ENCODE results near the gene MAPK6.
"Not testable (repeated sequence)": the region's sequence is repeated elsewhere in the genome, so short reads cannot be mapped to it uniquely, and the experiment has no call there.

Gene MAPK6

GRCh38 chr15:52028431-52029093 lies 9.5 kb downstream of the MAPK6 start:
- TF ChIP-seq, protein P1, sequence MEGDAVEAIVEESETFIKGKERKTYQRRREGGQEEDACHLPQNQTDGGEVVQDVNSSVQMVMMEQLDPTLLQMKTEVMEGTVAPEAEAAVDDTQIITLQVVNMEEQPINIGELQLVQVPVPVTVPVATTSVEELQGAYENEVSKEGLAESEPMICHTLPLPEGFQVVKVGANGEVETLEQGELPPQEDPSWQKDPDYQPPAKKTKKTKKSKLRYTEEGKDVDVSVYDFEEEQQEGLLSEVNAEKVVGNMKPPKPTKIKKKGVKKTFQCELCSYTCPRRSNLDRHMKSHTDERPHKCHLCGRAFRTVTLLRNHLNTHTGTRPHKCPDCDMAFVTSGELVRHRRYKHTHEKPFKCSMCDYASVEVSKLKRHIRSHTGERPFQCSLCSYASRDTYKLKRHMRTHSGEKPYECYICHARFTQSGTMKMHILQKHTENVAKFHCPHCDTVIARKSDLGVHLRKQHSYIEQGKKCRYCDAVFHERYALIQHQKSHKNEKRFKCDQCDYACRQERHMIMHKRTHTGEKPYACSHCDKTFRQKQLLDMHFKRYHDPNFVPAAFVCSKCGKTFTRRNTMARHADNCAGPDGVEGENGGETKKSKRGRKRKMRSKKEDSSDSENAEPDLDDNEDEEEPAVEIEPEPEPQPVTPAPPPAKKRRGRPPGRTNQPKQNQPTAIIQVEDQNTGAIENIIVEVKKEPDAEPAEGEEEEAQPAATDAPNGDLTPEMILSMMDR (IDR thresholded peaks at IDR 0.05; ENCODE audit: low read length, missing control alignments): no peak
- H3K4me3 ChIP-seq (replicated peaks; ENCODE audit: low read depth, low read length): no peak overlapping the region
- DNase-seq (ENCODE audit: low read depth): no peak

DNA sequence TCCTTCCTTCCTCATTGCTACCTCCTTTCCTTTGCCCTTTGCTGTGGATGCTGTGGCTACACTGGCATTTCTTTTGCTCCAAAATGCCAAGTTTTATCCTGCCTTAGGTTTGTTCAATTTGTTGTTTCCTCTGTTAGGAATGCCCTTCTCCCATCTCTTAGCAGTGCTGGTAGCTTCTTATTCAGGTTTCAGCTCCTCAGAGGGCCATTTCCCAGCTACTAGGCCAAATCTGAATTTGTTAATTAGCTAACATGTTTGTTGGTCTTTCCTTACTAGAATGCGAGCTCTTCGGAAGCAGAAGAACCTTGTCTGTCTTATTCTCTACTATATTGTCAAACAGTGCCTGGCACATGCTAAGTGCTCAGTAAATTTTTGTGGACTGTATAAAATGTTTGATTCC lies 11.0 kb downstream of the MAPK6 start:
- no peak overlapping the region for H3K4me3 ChIP-seq (replicated peaks; ENCODE audit: low read depth, low read length)
- TF ChIP-seq, protein P1 (IDR thresholded peaks at IDR 0.05; ENCODE audit: low read length, missing control alignments): no peak
- no peak for DNase-seq (ENCODE audit: low read depth)

DNA sequence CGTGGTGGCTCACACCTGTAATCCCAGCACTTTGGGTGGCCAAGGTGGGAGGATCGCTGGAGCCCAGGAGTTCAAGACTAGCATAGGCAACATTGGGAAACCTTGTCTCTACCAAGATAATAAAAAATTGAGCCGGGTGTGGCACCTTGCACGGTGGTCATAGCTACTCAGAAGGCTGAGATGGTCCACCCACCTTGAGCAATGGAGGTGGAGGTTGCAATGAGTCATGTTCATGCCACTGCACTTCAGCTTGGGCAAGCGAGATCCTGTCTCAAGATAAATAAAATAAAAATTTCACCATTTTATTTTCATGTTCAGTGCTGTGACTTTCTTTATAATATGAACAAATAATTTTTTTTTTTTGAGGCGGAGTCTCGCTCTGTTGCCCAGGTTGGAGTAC lies 12.5 kb downstream of the MAPK6 start:
- TF ChIP-seq, protein P1 (IDR thresholded peaks at IDR 0.05; ENCODE audit: low read length, missing control alignments): no peak
- no peak overlapping the region for H3K4me3 ChIP-seq (replicated peaks; ENCODE audit: low read depth, low read length)
- DNase-seq (ENCODE audit: low read depth): no peak

GRCh38 chr15:52037889-52038505 lies 19.0 kb downstream of the MAPK6 start:
- DNase-seq (ENCODE audit: low read depth): no peak
- H3K4me3 ChIP-seq (replicated peaks; ENCODE audit: low read depth, low read length): no peak overlapping the region
- TF ChIP-seq, protein P1 (IDR thresholded peaks at IDR 0.05; ENCODE audit: low read length, missing control alignments): no peak

- DNase-seq (ENCODE audit: low read depth): peak; percentile 56
- TF ChIP-seq, protein P1 (IDR thresholded peaks at IDR 0.05; ENCODE audit: low read length, missing control alignments): no peak
Observed at GRCh38 chr15:52039925-52040781, 21.1 kb downstream of the MAPK6 start.

GRCh38 chr15:52042051-52042851 lies 23.2 kb downstream of the MAPK6 start:
- TF ChIP-seq, protein P1 (IDR thresholded peaks at IDR 0.05; ENCODE audit: low read length, missing control alignments): no peak
- no peak for DNase-seq (ENCODE audit: low read depth)
- no peak overlapping the region for H3K4me3 ChIP-seq (replicated peaks; ENCODE audit: low read depth, low read length)

More at GRCh38 chr15:52039925-52040781, 21.1 kb downstream of the MAPK6 start:
- no peak overlapping the region for H3K4me3 ChIP-seq (replicated peaks; ENCODE audit: low read depth, low read length)

DNA sequence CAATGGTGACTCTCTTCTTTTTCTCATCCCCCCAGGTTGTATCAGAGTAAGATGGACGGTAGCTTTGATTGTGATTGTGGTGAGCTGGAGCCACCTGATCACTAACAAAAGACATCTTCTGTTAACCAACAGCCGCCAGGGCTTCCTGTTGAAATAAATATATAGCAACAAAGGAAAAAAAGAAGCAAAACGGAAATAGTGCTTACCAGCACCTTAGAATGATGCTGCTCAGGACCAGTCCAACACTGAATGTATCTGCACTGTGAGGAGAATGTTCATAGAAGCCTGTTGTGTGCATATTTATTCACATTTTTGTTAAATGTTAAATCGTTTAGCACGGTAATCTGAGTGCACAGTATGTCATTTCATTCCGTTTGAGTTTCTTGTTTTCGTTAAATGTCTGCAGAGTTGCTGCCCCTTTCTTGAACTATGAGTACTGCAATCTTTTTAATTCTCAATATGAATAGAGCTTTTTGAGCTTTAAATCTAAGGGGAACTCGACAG lies 26.8 kb downstream of the MAPK6 start:
- H3K4me3 ChIP-seq (replicated peaks; ENCODE audit: low read depth, low read length); DNase-seq (ENCODE audit: low read depth): not testable (repeated sequence)

- DNase-seq (ENCODE audit: low read depth); H3K4me3 ChIP-seq (replicated peaks; ENCODE audit: low read depth, low read length): not testable (repeated sequence)
Observed at GRCh38 chr15:52046552-52046951, 27.5 kb downstream of the MAPK6 start.
